Right ventricle myocardium inferior (tissue), 1 donor: ENCODE results near the gene C6orf118. TPM values are rescaled to one million over a fixed set of nuclear protein-coding genes. Genes with fewer than 3 reads are reported as not detected.
A peak's percentile ranks its signal among the peaks of the same experiment; 100 is the strongest.

ENCODE experiments used
- ATAC-seq: fragments of 200-7000 bp; cut with Tn5 transposase; one replicate; pipeline ENCODE4 v1.9.1; 2020; ENCODE audit warnings: mild to moderate bottlenecking, moderate library complexity
- DNase-seq: peaks from one replicate; pipeline ENCODE4 v3.0.0; 2021; ENCODE audit errors: missing footprints
- intact Hi-C: fragments of 100-400 bp; cut with DNase I; formaldehyde crosslinking; loops from one replicate; pipeline ENCODE4 v1.11.0; 2022
- total RNA-seq: library from RNA; stranded (reverse); fragmentation: NEBNext Ultra II Directional; extraction: Animal tissue kit (Norgen Biotek cat#: 25700); gene quantifications from one replicate; pipeline ENCODE4 v1.2.1, GENCODE V29; 2021
- donor health status: DM: no; HTN: yes; CAD: no; lungs with severe emphysema.

Gene C6orf118
- total RNA-seq, 1 donor from 2014 or later, result not detected

- ATAC-seq (no peak), DNase-seq (no peak)
- intact Hi-C loops, result no loop called here
These were observed 59.6 kb downstream of the C6orf118 start for GRCh38 chr6:165249808-165250207.

- intact Hi-C loops, result no loop called here
- ATAC-seq (no peak), DNase-seq (no peak)
These were observed 63.7 kb downstream of the C6orf118 start for GRCh38 chr6:165245701-165246100.

- ATAC-seq (no peak), DNase-seq (no peak)
- intact Hi-C loops, result no loop called here
These were observed 64.1 kb downstream of the C6orf118 start for GRCh38 chr6:165245287-165245686.

GRCh38 chr6:165244524-165245247 is 64.7 kb downstream of the C6orf118 start:
- intact Hi-C loops, result no loop called here
- DNase-seq (no peak), ATAC-seq (no peak)

- ATAC-seq (no peak), DNase-seq (no peak)
- intact Hi-C loops, result no loop called here
These were observed 65.6 kb downstream of the C6orf118 start for GRCh38 chr6:165243801-165244200.

GRCh38 chr6:165236326-165236725 is 73.1 kb downstream of the C6orf118 start:
- DNase-seq (no peak), ATAC-seq (no peak)
- intact Hi-C loops, result no loop called here

- no peak for ATAC-seq
- DNase-seq, result no peak
- intact Hi-C loops, result loop anchor here (5.0 kb wide), 1 partner anchor 306 kb away; no protein-coding TSS in a partner anchor
These were observed 76.5 kb downstream of the C6orf118 start for GRCh38 chr6:165232731-165233488.

- intact Hi-C loops, result loop anchor here (5.0 kb wide), 1 partner anchor 305 kb away; no protein-coding TSS in a partner anchor
- peak; percentile 61 for ATAC-seq
- DNase-seq, result no peak
These were observed 77.5 kb downstream of the C6orf118 start for GRCh38 chr6:165231581-165232561.

GRCh38 chr6:165231177-165231576 is 78.2 kb downstream of the C6orf118 start:
- DNase-seq, result no peak
- ATAC-seq, result no peak
- intact Hi-C loops, result loop anchor here (5.0 kb wide), 1 partner anchor 304 kb away; no protein-coding TSS in a partner anchor
